Activated naive CD8-positive, alpha-beta T cell treated with anti-CD3 and anti-CD28 coated beads, Interleukin-2, amount 10 ng/mL, durations not matched to agents 7 days and 5 days (primary cell): Measurements from ENCODE around the gene CCL24. TPM values are rescaled to one million over a fixed set of nuclear protein-coding genes. Genes with fewer than 3 reads are reported as not detected.

Experiments used
- total RNA-seq, 2 experiments: library from RNA; stranded (reverse); gene quantifications; one replicate each; pipeline ENCODE4 v1.2.3, GENCODE V29; 2021

CCL24 gene
- total RNA-seq, 2 experiments from 2014 or later: not detected

Other genes starting within 250 kb of the CCL24 start
- gene HIP1, start 74.9 kb downstream of the CCL24 start, total RNA-seq: 1 to 10 TPM; 8.7 TPM
- gene CCL26, start 41.6 kb downstream of the CCL24 start, total RNA-seq: not detected
- gene RHBDD2, start 65.2 kb upstream of the CCL24 start, total RNA-seq: 10 to 100 TPM; 32.2 to 33.1 TPM
- gene POR, start 101.3 kb upstream of the CCL24 start, total RNA-seq: 10 to 100 TPM; 61.5 to 62.2 TPM
- 10 to 100 TPM; 25.5 to 27.7 TPM for gene TMEM120A, start 180.8 kb upstream of the CCL24 start, total RNA-seq
- gene STYXL1, start 234.2 kb upstream of the CCL24 start, total RNA-seq: 10 to 100 TPM; 28.7 to 30.3 TPM
- gene MDH2, start 234.3 kb upstream of the CCL24 start, total RNA-seq: 100 to 1,000 TPM; 132 to 137 TPM